Nephron (organoid): Measurements from ENCODE around the gene RIPK3.
"Not testable (repeated sequence)": the region's sequence is repeated elsewhere in the genome, so short reads cannot be mapped to it uniquely, and the experiment has no call there.

Experiments
- H3K27ac Mint-ChIP-seq, 3 experiments: 2 replicates each; pipeline ENCODE4 v1.8.0; 2020; ENCODE audit warnings: mixed read lengths in 3 of 3, mild to moderate bottlenecking in 2 of 3, moderate library complexity in 1 of 3
- H3K27me3 Mint-ChIP-seq: 2 replicates; pipeline ENCODE4 v1.8.0; 2021; ENCODE audit warnings: low read depth, mild to moderate bottlenecking, moderate library complexity, mixed read lengths
- H3K36me3 Mint-ChIP-seq: 2 replicates; pipeline ENCODE4 v1.8.0; 2020; ENCODE audit warnings: low read depth, mixed read lengths
- H3K4me1 Mint-ChIP-seq: 2 replicates; pipeline ENCODE4 v1.8.0; 2020; ENCODE audit warnings: mixed read lengths
- H3K4me3 Mint-ChIP-seq, 3 experiments: 2 replicates each; pipeline ENCODE4 v1.8.0; 2020; ENCODE audit warnings: mild to moderate bottlenecking in 3 of 3, mixed read lengths in 3 of 3, moderate library complexity in 2 of 3
- H3K9me3 Mint-ChIP-seq: 2 replicates; pipeline ENCODE4 v1.8.0; 2020; ENCODE audit warnings: mixed read lengths
- CTCF ChIP-seq, 3 experiments: fragments of 200-600 bp; sonication (generic); IDR thresholded peaks; one replicate each; pipeline ENCODE4 v1.5.0; 2021; ENCODE audit warnings: antibody characterized with exemption in 3 of 3; ENCODE audit not compliant: unreplicated experiment in 3 of 3

RIPK3 gene

GRCh38 chr14:24339284-24340151 is at the start of gene RIPK3:
Gene RIPK3, minus strand, starts transcription at chr14:24339991. Its CDS starts 165 bp downstream, at chr14:24339826.
- no peaks in the 10 kb centered on the region for H3K36me3 Mint-ChIP-seq
- H3K27me3 Mint-ChIP-seq, result peaks cover 84% of the 10 kb centered on the region
- no peaks in the 10 kb centered on the region for H3K9me3 Mint-ChIP-seq

GRCh38 chr14:24389226-24389848 is 49.5 kb upstream of the RIPK3 start:
- no peaks in the 10 kb centered on the region for H3K36me3 Mint-ChIP-seq
- H3K4me3 Mint-ChIP-seq, result peak overlapping the region in 1 of 3 experiments; percentile 30
- no peaks in the 10 kb centered on the region for H3K9me3 Mint-ChIP-seq
- no peaks in the 10 kb centered on the region for H3K27me3 Mint-ChIP-seq
- H3K27ac Mint-ChIP-seq, result peak overlapping the region; percentile 90 to 91 (median 91)
- TF ChIP-seq CTCF (IDR thresholded peaks at IDR 0.05; ENCODE audit: unreplicated experiment in 3 of 3), result no peak
- H3K4me1 Mint-ChIP-seq, result peaks cover 54% of the 10 kb centered on the region

More at GRCh38 chr14:24339284-24340151, at the start of gene RIPK3:
- Mint-ChIP-seq H3K27ac (no peak within 1 kb of the TSS), H3K4me3 (peak within 1 kb of the TSS; percentile 75 to 77 (median 77)), H3K4me1 (peaks cover 12% of the 10 kb centered on the region)
- TF ChIP-seq CTCF (IDR thresholded peaks at IDR 0.05; ENCODE audit: unreplicated experiment in 3 of 3), result no peak

GRCh38 chr14:24388474-24389179 is 48.8 kb upstream of the RIPK3 start:
- Mint-ChIP-seq H3K4me1 (peaks cover 47% of the 10 kb centered on the region), H3K36me3 (no peaks in the 10 kb centered on the region), H3K27me3 (no peaks in the 10 kb centered on the region), H3K27ac (peak overlapping the region; percentile 90 to 91 (median 91)), H3K4me3 (peak overlapping the region in 1 of 3 experiments; percentile 30), H3K9me3 (no peaks in the 10 kb centered on the region)
- no peak for TF ChIP-seq CTCF (IDR thresholded peaks at IDR 0.05; ENCODE audit: unreplicated experiment in 3 of 3)

GRCh38 chr14:24387579-24387978 is 47.8 kb upstream of the RIPK3 start:
- not testable (repeated sequence) for H3K9me3 Mint-ChIP-seq, H3K4me3 Mint-ChIP-seq, H3K27me3 Mint-ChIP-seq, H3K36me3 Mint-ChIP-seq
- peaks cover 47% of the 10 kb centered on the region for H3K4me1 Mint-ChIP-seq
- peak overlapping the region in 1 of 3 experiments; percentile 91 for H3K27ac Mint-ChIP-seq

GRCh38 chr14:24387009-24387345 is 47.2 kb upstream of the RIPK3 start:
- H3K27me3 Mint-ChIP-seq, result no peaks in the 10 kb centered on the region
- H3K9me3 Mint-ChIP-seq, result no peaks in the 10 kb centered on the region
- peak overlapping the region in 2 of 3 experiments; percentile 25 to 66 for H3K27ac Mint-ChIP-seq
- H3K36me3 Mint-ChIP-seq, result no peaks in the 10 kb centered on the region
- H3K4me1 Mint-ChIP-seq, result peaks cover 47% of the 10 kb centered on the region
- no peak for TF ChIP-seq CTCF (IDR thresholded peaks at IDR 0.05; ENCODE audit: unreplicated experiment in 3 of 3)
- no peak overlapping the region for H3K4me3 Mint-ChIP-seq

GRCh38 chr14:24385524-24385923 is 45.7 kb upstream of the RIPK3 start:
- no peaks in the 10 kb centered on the region for H3K9me3 Mint-ChIP-seq
- H3K4me3 Mint-ChIP-seq, result no peak overlapping the region
- no peaks in the 10 kb centered on the region for H3K27me3 Mint-ChIP-seq
- no peaks in the 10 kb centered on the region for H3K36me3 Mint-ChIP-seq
- no peak for TF ChIP-seq CTCF (IDR thresholded peaks at IDR 0.05; ENCODE audit: unreplicated experiment in 3 of 3)
- peak overlapping the region in 1 of 3 experiments; percentile 17 for H3K27ac Mint-ChIP-seq
- peaks cover 48% of the 10 kb centered on the region for H3K4me1 Mint-ChIP-seq
